Natural killer cell treated with Interleukin-12 subunit alpha and Interleukin-12 subunit beta and Interleukin-15 and Interleukin-18, amount 100 ng/mL, for 72 hours (primary cell): ENCODE data around the gene SP2. TPM values are rescaled to one million over a fixed set of nuclear protein-coding genes. Genes with fewer than 3 reads are reported as not detected.

Experiments used
- ATAC-seq, 2 donors: fragments of 150-1000 bp; cut with Tn5 transposase in 1 of 2; sonication (Bioruptor Pico), chemical (Tn5 transposase) in 1 of 2; 2 replicates each; pipeline ENCODE4 v1.10.0; 2021
- DNase-seq: peaks from one replicate; pipeline ENCODE4 v3.0.0; 2022; ENCODE audit warnings: low spot score
- H3K27ac Mint-ChIP-seq, 2 donors: 1 replicate in 1 of 2; 2 replicates in 1 of 2; pipeline ENCODE4 v1.8.0; 2022; ENCODE audit warnings: mixed read lengths in 2 of 2, mild to moderate bottlenecking in 1 of 2, moderate library complexity in 1 of 2
- H3K27me3 Mint-ChIP-seq, 2 donors: 1 replicate in 1 of 2; 2 replicates in 1 of 2; pipeline ENCODE4 v1.8.0; 2022; ENCODE audit warnings: mixed read lengths in 2 of 2
- H3K36me3 Mint-ChIP-seq: one replicate; pipeline ENCODE4 v1.8.0; 2022; ENCODE audit warnings: mixed read lengths
- H3K4me1 Mint-ChIP-seq, 2 donors: 1 replicate in 1 of 2; 2 replicates in 1 of 2; pipeline ENCODE4 v1.8.0; 2022; ENCODE audit warnings: low read depth in 2 of 2, mixed read lengths in 2 of 2, mild to moderate bottlenecking in 1 of 2
- H3K4me3 Mint-ChIP-seq: one replicate; pipeline ENCODE4 v1.8.0; 2022; ENCODE audit warnings: mixed read lengths
- H3K9me3 Mint-ChIP-seq: 2 replicates; pipeline ENCODE4 v1.8.0; 2022; ENCODE audit warnings: mixed read lengths
- total RNA-seq, 2 donors: library from RNA; stranded (reverse); gene quantifications; one replicate each; pipeline ENCODE4 v1.2.3, GENCODE V29; 2022

The SP2 gene
- total RNA-seq, 2 donors from 2014 or later = 22.0 to 25.8 TPM

GRCh38 chr17:47889734-47890529, 6.1 kb upstream of the SP2 start:
- Mint-ChIP-seq H3K9me3 (no peaks in the 10 kb centered on the region), H3K4me3 (no peak overlapping the region), H3K27ac (peak overlapping the region in 1 of 2 donors; percentile 50), H3K4me1 (peaks cover 22 to 23% of the 10 kb centered on the region in 2 donors), H3K36me3 (no peaks in the 10 kb centered on the region), H3K27me3 (no peaks in the 10 kb centered on the region)
- DNase-seq (peak; percentile 93), ATAC-seq (peak; percentile 89 to 90)

GRCh38 chr17:47891545-47892088, 4.4 kb upstream of the SP2 start:
- peak overlapping the region in 1 of 2 donors; percentile 9 for H3K27ac Mint-ChIP-seq

GRCh38 chr17:47894498-47895346, 1.3 kb upstream of the SP2 start:
- H3K4me3 Mint-ChIP-seq = peak overlapping the region; percentile 99
- ATAC-seq (no peak), DNase-seq (no peak)
- H3K9me3 Mint-ChIP-seq = no peaks in the 10 kb centered on the region
- H3K4me1 Mint-ChIP-seq = peaks cover 40 to 44% of the 10 kb centered on the region in 2 donors
- no peaks in the 10 kb centered on the region for H3K27me3 Mint-ChIP-seq
- no peaks in the 10 kb centered on the region for H3K36me3 Mint-ChIP-seq
- H3K27ac Mint-ChIP-seq = peak overlapping the region; percentile 87 to 94

More at GRCh38 chr17:47891545-47892088, 4.4 kb upstream of the SP2 start:
- DNase-seq (no peak), ATAC-seq (no peak)
- H3K4me1 Mint-ChIP-seq = peaks cover 22 to 32% of the 10 kb centered on the region in 2 donors
- H3K36me3 Mint-ChIP-seq = no peaks in the 10 kb centered on the region
- peak overlapping the region; percentile 1 for H3K4me3 Mint-ChIP-seq
- no peaks in the 10 kb centered on the region for H3K27me3 Mint-ChIP-seq
- no peaks in the 10 kb centered on the region for H3K9me3 Mint-ChIP-seq

- Mint-ChIP-seq H3K9me3 (no peaks in the 10 kb centered on the region), H3K27ac (peak overlapping the region; percentile 87 to 94), H3K4me1 (peaks cover 41 to 44% of the 10 kb centered on the region in 2 donors), H3K36me3 (no peaks in the 10 kb centered on the region), H3K4me3 (peak overlapping the region; percentile 99), H3K27me3 (no peaks in the 10 kb centered on the region)
- DNase-seq = no peak
- ATAC-seq = no peak
Observed at GRCh38 chr17:47895347-47895855, 635 bp upstream of the SP2 start.

GRCh38 chr17:47896672-47897490, 845 bp downstream of the SP2 start:
- DNase-seq = no peak
- no peak for ATAC-seq
- Mint-ChIP-seq H3K4me3 (peak overlapping the region; percentile 92), H3K9me3 (no peaks in the 10 kb centered on the region), H3K4me1 (peaks cover 37% of the 10 kb centered on the region in 2 donors), H3K27ac (peak overlapping the region; percentile 87 to 94), H3K27me3 (no peaks in the 10 kb centered on the region), H3K36me3 (no peaks in the 10 kb centered on the region)

- no peak for ATAC-seq
- no peaks in the 10 kb centered on the region for H3K36me3 Mint-ChIP-seq
Observed at GRCh38 chr17:47897561-47897960, 1.5 kb downstream of the SP2 start.

GRCh38 chr17:47898241-47898640, 2.2 kb downstream of the SP2 start:
- Mint-ChIP-seq H3K4me3 (no peak overlapping the region), H3K9me3 (no peaks in the 10 kb centered on the region), H3K27ac (no peak overlapping the region), H3K36me3 (no peaks in the 10 kb centered on the region), H3K4me1 (peaks cover 41 to 43% of the 10 kb centered on the region in 2 donors), H3K27me3 (no peaks in the 10 kb centered on the region)
- DNase-seq (no peak), ATAC-seq (no peak)

More at GRCh38 chr17:47897561-47897960, 1.5 kb downstream of the SP2 start:
- no peaks in the 10 kb centered on the region for H3K9me3 Mint-ChIP-seq
- DNase-seq = no peak
- H3K27ac Mint-ChIP-seq = peak overlapping the region; percentile 87 to 94
- H3K4me3 Mint-ChIP-seq = peak overlapping the region; percentile 92
- H3K27me3 Mint-ChIP-seq = no peaks in the 10 kb centered on the region
- H3K4me1 Mint-ChIP-seq = peaks cover 41 to 43% of the 10 kb centered on the region in 2 donors

GRCh38 chr17:47899643-47900042, 3.6 kb downstream of the SP2 start:
- Mint-ChIP-seq H3K27me3 (no peaks in the 10 kb centered on the region), H3K9me3 (no peaks in the 10 kb centered on the region), H3K36me3 (no peaks in the 10 kb centered on the region), H3K27ac (no peak overlapping the region), H3K4me3 (no peak overlapping the region), H3K4me1 (peaks cover 34 to 38% of the 10 kb centered on the region in 2 donors)
- DNase-seq (no peak), ATAC-seq (no peak)

- Mint-ChIP-seq H3K27me3 (no peaks in the 10 kb centered on the region), H3K4me3 (no peak overlapping the region), H3K36me3 (no peaks in the 10 kb centered on the region), H3K27ac (no peak overlapping the region), H3K9me3 (no peaks in the 10 kb centered on the region), H3K4me1 (peaks cover 32 to 45% of the 10 kb centered on the region in 2 donors)
- no peak for DNase-seq
- ATAC-seq = no peak
Observed at GRCh38 chr17:47901423-47901822, 5.4 kb downstream of the SP2 start.

- Mint-ChIP-seq H3K36me3 (no peaks in the 10 kb centered on the region), H3K4me1 (peaks cover 34 to 48% of the 10 kb centered on the region in 2 donors), H3K4me3 (no peak overlapping the region), H3K27me3 (no peaks in the 10 kb centered on the region), H3K27ac (no peak overlapping the region), H3K9me3 (no peaks in the 10 kb centered on the region)
- DNase-seq = no peak
- ATAC-seq = no peak
Observed at GRCh38 chr17:47902039-47902744, 6.2 kb downstream of the SP2 start.

- Mint-ChIP-seq H3K4me1 (peaks cover 32 to 41% of the 10 kb centered on the region in 2 donors), H3K36me3 (no peaks in the 10 kb centered on the region), H3K4me3 (no peak overlapping the region), H3K27me3 (no peaks in the 10 kb centered on the region), H3K27ac (no peak overlapping the region), H3K9me3 (no peaks in the 10 kb centered on the region)
- ATAC-seq (no peak), DNase-seq (no peak)
Observed at GRCh38 chr17:47905221-47905733, 9.2 kb downstream of the SP2 start.

GRCh38 chr17:47906443-47906842, 10.4 kb downstream of the SP2 start:
- DNase-seq (no peak), ATAC-seq (no peak)
- no peaks in the 10 kb centered on the region for H3K36me3 Mint-ChIP-seq
- H3K4me1 Mint-ChIP-seq = peaks cover 32 to 46% of the 10 kb centered on the region in 2 donors
- H3K27ac Mint-ChIP-seq = peak overlapping the region in 1 of 2 donors; percentile 63
- no peaks in the 10 kb centered on the region for H3K27me3 Mint-ChIP-seq
- H3K9me3 Mint-ChIP-seq = no peaks in the 10 kb centered on the region
- no peak overlapping the region for H3K4me3 Mint-ChIP-seq
